GF-D8 (cell line): Measurements from ENCODE around the gene KIFC1.

Experiments used
- DNase-seq: peaks from one replicate; lab custom pipeline; 2025; lab: John Stamatoyannopoulos, UW

KIFC1 gene

GRCh38 chr6:33425668-33426577 is 34.3 kb downstream of the KIFC1 start:
- peak; percentile 68 for DNase-seq

- no peak for DNase-seq
These were observed 35.2 kb downstream of the KIFC1 start for GRCh38 chr6:33426590-33427511.

DNA sequence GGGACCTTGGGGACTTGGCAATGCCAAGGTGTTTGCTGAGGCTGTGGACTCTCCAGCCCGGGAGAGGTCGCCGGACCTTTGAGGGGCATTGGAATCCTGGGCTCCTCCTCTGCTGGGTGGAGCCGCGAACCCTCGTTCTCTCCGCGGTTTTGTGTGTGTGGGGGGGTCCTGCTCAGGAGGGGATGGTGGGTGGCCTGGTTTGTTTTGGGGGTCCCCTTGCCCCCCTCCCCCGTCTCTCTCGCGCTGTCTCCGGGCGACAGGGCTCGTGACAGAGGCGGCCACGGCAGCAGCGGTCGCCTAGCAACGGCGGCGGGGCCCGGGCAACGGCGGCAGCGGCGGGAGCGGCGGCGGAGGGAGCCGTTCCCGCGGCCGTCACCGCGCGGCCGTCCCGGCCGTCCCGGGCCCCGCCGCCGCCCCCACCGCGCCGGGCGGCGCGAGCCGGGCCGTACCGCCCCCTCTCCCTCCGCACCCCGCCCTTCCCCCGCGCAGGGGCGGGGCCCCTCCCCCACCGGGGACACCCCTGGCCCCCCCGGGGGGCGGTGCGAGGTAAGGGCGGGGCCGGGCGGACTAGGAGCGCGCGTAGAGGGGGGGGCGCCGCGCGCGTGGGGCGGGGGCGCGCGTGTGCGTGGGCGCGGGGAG is 36.1 kb downstream of the KIFC1 start:
- DNase-seq = no peak

DNA sequence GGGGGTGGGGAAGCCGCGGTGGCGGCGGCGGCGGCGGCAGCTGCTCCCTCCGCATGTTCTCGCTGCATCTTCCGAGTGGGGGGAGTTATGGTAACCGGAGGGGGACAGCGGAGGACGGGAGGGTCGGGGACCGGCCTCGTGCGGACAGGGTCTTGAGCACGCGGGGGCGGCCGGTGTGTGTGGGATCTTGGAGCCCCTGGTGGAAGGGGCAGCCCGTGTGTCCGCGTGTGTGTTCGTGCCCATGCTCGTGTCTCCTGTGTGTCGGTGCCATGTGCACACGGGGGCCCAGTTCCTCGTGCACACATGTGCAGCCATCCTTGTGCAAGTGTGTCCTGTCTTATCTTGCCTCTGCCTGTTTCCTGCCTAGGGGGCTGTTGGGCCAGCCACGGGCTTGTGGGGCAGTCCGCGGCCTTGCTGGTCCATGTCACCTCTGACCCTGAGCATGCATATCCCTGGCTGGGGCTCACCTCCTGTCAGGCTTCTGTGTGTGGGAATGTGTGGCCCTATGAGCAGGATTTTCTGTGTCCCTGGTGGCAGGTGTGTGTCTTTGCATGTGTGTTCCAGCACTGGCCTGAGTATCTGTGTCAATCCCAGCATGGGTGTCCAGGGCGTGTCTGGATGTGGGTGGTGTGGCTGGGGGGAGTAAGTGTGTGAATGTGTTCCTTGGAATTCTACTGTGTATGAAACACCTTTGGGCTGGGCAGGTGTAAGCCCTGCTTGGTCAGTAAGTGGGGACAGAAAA is 36.8 kb downstream of the KIFC1 start:
- DNase-seq = peak; percentile 46

- DNase-seq = no peak
These were observed 37.5 kb downstream of the KIFC1 start for GRCh38 chr6:33428966-33429749.

DNA sequence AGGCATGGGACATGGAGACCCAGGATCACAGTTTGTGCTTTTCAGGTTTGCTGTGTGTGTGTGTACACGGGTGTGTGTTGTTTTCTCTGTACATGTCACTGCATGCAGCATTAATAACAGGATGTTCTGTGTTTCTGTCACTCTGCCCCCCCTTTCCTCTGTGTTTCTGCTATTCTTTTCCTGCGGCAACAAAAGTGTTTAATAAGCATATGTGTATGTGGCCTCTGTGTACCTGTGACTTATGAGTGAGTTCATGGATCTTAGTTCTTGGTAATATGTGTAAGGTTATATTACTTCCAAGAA is 38.1 kb downstream of the KIFC1 start:
- no peak for DNase-seq

DNA sequence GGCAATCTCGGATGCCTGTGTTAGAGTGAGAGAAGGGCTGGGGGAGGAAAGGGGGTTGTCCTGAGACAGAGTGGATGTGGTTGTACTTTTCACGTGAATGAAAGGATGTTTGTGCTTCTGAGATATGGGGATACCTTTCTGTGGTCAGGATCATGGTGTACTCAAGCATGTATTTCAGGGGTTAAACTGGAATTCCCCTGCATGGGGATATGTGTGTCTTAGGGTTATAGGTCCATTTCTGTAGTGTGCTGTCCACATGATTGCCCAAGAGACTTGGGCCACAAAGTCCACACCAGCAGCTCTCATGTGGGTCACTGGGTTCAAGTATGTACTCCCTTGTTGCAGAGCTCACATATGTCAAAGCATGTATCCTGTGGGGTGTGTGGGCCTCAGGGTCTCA is 38.7 kb downstream of the KIFC1 start:
- no peak for DNase-seq

- DNase-seq = peak; percentile 43
These were observed 39.6 kb downstream of the KIFC1 start for GRCh38 chr6:33430991-33431879.

- peak; percentile 58 for DNase-seq
These were observed 40.4 kb downstream of the KIFC1 start for GRCh38 chr6:33431880-33432541.

DNA sequence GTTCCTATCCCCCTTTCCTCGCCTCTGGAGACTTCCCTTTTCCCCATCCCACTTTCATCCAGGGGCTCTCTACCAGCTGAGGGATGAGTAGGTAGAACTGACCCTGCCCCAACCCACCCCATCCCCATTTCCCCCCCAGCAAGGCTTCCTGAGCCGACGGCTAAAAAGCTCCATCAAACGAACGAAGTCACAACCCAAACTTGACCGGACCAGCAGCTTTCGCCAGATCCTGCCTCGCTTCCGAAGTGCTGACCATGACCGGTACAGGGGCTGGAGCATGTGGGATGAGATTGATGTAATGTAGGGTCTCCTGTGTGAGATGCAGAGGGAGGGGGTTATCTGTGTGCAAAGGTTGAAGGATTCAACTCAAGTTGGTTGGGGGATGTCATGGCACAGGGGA is 40.9 kb downstream of the KIFC1 start:
- DNase-seq = no peak

DNA sequence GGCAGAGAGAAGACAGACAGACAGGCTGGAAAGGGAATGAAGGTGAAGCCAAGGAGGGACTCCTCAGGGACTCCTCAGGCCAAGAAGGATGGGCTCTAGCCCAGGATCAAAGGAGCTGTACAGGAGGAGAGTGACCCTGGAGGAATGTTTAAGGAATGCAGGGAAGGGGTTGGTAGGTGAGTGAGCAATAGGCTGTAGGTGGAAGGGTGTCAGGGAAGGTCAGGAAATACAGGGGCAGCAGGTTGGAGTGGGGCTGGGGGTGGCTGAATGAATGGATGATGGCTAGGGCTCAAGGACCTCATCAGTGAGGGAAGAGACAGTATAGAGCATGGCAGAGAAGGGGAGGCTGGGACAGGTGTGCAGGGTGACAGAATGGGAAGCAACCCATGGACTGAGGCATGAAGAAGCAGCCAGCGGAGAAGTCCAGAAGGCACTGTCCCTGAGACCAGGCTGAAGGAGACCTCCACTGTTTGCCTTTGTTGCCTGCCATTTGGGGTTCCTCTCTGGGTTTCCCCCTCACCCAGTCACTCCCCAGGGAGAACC is 41.4 kb downstream of the KIFC1 start:
- no peak for DNase-seq

DNA sequence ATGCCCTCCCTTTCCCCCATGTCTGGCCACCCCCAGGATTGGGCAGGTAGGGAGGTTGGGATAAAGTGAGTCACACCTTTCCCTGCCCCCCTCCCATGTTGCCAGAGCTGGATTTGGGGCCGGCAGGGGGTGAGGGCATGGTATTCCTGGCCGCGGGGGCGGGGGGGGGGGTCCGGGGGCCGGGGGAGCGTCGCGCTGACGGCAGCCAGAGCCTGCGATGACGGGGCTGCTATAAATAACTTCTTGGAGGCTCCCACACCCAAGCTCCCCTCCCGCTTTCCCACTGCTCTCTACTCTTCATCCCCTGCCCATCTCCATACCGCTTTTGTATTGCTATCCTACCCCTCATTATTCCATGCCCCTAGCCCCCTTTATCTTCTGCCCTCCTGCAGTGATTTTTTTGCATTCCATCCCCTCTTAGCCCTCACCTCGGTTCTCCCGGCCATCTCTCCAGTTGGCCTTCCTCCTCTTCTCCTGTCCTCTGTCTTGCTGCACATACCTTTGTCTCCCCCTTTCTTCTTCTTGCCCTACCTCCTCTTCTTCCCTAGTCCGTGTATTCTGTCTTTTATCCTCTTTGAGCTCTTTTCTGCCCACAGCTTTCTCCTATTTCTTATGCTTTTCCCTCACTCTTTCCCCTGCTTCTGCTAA is 42.0 kb downstream of the KIFC1 start:
- DNase-seq = no peak

DNA sequence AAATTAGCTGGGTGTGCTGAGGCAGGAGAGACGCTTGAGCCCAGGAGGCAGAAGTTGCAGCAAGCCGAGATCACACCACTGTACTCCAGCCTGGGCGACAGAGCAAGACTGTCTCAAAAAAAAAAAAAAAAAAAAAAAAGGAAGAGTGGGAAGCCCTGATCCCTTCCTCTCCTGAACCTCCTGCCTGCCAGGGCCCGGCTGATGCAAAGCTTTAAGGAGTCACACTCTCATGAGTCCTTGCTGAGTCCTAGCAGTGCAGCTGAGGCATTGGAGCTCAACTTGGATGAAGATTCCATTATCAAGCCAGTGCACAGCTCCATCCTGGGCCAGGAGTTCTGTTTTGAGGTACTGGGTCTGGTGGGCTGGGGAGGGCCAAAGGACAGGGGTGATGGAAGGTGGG is 43.3 kb downstream of the KIFC1 start:
- DNase-seq = no peak

DNA sequence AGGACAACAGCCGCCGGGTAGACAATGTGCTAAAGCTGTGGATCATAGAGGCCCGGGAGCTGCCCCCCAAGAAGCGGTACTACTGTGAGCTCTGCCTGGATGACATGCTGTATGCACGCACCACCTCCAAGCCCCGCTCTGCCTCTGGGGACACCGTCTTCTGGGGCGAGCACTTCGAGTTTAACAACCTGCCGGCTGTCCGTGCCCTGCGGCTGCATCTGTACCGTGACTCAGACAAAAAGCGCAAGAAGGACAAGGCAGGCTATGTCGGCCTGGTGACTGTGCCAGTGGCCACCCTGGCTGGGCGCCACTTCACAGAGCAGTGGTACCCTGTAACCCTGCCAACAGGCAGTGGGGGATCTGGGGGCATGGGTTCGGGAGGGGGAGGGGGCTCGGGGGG is 46.0 kb downstream of the KIFC1 start:
- DNase-seq = no peak

DNA sequence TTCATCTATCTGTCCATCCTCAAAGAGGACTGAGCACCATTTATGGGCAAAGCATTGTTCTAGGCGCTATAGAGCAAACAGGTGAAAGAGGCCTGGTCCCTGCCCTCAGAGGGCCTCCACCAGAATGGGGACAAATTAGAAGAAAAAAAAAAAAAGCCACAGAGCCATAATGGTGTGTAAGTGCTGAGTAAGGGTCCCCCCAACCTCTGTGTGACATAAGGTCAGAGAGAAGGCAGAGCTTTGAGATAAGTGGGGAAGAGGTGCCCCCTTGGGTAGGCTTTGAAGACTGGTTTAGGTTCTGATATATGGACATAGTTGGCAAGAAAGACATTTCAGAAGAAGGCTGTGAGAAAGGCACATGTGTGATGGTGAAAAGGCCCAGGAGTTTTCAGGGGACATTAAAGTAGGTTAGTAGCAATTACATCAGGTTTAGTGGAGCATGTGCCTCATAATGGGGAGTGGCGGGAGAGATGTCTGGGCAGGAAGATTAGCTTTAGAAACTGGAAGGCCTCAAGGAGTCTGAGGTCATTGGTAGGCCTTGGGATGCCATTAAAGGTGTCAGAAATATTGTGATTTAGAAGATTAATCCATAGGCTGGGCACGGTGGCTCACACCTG is 47.5 kb downstream of the KIFC1 start:
- DNase-seq = no peak

DNA sequence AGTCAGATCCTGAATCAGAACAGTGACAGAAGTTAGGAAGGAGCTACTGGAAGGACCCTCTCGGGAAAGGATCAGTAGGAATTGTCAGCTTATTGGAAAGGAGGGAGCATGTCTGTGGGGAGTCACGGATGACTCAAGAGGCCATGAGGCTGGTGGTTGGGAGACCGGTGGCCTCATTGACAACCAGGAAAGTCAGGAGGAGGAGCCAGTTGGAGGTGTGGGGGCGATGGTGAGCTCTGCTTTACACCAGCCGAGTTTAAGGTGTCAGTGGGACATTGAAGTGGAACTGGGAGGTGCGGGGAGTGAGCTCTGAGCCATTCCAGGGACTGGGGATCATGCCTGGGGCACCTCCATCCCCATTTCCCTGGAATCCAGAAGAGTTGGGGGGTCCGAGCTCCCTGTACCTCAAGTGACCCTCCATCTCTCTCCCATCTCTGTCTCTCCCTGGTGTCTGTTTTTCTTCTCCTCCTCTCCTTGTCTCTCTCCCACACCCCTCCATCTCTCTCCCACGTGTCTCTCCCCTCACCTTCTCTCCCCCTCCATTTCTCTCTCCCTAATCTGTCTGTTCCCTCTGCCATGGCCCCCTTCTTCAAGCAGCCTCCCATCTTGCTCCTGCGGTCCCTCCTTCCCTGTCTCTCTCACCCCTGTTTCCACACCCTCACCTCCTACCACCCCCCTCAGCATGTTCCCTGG is 48.5 kb downstream of the KIFC1 start:
- no peak for DNase-seq

GRCh38 chr6:33440649-33441309 is 49.2 kb downstream of the KIFC1 start:
- DNase-seq = no peak
